Measurements from ENCODE around the gene GRB10.

GRB10 gene

DNA sequence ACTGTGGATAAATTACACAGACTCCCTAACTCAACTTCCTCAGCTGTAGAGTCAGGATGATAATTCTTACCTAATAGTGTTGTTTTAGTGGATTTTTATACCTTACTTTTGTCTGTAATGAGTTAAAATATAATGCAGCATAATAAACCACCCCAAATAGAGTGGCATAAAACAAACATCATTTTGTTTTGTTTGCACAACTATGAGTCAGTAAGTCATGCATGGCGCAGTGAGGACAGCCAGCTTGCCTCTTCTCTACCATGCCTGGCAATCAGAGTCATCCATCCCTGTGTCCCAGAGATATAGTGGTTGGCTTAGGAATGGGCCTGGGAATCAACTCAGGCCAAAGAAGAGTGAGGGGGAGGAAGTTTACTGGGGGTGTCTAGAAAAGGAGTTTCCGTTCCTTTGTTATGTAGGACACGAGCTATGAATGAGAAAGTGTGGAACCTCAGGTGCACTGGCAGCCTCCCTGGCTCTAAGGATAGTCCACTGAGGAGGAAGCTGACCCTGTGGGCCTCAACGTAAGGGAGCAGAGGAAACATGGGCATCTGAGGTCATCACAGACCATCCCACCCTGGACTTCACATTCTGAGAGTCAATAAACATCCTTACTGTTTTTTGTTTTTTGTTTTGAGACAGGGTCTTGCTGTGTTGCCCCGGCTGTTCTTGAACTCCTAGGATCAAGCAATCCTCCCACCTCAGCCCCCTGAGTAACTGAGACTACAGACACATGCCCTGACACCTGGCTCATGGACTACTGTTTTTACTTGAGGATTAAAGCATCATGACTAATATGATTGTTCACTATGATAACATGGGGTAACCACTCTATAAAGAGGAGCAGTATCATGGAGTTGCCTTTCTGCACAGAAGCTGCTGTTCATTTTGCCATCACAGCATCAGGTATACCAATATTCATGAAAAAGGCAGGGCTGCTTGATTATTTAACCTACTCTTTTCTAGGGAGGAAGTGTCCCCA is 21.0 kb upstream of the GRB10 start:
- no peak for DNase-seq

- no peak for DNase-seq
Measured at GRCh38 chr7:50801907-50802306, 19.2 kb upstream of the GRB10 start.

GRCh38 chr7:50799873-50800272 is 17.2 kb upstream of the GRB10 start:
- no peak for DNase-seq

GRCh38 chr7:50798126-50798525 is 15.4 kb upstream of the GRB10 start:
- no peak for DNase-seq

DNA sequence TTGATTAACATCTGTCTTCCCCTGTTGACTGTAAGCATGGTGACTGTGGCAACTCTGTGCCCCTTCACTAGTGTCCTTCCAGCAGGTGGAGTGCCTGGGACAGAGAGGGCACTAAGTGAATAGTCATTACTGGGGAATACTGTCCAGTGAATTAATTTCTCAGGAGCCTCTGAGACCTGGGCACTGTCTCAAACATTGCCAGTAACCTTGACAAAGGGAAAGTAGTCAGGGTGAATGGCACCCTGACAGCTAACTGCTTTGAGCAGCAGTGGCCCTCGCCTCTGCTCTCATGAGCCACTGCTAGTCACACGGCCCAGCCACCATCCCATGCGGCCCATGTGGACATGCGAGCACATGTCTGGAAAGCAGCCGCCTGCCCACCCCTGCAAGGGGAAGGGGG is 13.1 kb upstream of the GRB10 start:
- no peak for DNase-seq

GRCh38 chr7:50795253-50795652 is 12.6 kb upstream of the GRB10 start:
- no peak for DNase-seq

DNA sequence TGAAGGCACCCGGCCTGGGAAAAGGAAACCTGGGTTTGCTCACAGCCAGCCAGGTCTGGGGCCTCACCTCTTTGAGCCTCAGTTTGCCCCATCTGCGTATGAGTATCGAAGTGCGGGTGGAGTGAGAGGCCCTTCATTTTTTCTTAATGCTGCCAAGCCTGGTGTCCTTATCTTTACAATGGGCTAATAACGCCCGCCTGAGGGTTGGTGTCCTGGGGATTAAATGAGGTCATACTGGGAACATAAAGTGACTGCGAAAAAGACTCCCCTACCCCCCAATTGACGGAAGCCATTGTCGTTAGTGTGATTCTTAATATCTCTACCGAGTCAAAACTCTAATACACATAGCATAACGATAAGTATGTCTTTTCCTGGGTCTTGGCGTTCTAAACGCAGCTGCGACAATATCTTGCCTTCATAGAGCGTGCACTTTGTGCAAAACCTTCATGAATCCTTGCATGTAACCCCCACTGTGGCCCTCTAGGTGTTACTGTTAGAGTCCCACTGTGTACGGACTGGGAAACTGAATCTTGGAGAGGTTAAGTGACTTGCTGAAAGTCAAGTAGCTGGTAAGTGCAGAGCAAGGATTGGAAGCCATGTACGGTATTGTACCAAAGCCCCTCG is 11.4 kb upstream of the GRB10 start:
- DNase-seq, result no peak

DNA sequence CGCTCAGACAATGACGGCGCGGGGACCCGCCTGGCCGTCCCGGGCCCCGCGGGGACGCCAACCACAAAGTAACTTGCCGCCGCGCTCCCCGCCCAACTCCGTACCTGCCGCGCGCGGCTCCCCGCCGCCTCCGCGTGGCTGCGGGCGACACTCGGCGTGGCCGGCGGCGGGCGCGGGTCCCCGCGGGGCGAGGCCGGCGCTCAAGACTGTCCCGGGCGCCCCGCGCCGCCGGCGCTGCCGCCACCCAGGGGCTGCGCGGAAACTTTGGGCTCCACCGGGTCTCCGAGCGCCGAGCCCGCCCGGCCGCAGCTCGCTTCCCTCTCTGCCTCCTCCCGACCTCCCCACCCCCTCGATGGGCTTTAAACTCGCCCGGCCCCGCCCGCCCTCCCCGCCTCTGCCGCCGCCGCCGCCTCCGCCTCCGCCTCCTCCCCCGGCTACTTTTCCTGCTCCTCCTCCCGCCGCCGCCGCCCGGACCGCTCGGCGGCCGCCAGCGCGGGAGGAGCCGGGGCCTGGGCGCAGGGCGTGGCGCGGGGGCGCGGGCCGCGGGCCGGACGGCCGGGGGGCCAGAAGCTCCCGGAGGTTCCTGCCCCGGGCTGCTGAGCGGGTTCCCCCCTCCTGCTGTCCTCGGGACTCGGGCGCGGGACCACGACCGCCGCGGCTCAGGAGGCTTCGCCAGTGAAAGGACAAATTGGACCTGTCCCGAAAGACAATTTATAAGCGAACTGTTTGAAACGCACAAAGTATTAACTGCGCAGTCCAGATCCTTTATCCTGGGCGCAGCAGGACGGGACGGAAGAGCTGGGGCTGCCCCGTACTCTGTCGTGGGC is 10.6 kb upstream of the GRB10 start:
- no peak for DNase-seq

GRCh38 chr7:50792342-50793119 is 9.8 kb upstream of the GRB10 start:
- peak; percentile 34 for DNase-seq

GRCh38 chr7:50791938-50792341 is 9.2 kb upstream of the GRB10 start:
- no peak for DNase-seq

DNA sequence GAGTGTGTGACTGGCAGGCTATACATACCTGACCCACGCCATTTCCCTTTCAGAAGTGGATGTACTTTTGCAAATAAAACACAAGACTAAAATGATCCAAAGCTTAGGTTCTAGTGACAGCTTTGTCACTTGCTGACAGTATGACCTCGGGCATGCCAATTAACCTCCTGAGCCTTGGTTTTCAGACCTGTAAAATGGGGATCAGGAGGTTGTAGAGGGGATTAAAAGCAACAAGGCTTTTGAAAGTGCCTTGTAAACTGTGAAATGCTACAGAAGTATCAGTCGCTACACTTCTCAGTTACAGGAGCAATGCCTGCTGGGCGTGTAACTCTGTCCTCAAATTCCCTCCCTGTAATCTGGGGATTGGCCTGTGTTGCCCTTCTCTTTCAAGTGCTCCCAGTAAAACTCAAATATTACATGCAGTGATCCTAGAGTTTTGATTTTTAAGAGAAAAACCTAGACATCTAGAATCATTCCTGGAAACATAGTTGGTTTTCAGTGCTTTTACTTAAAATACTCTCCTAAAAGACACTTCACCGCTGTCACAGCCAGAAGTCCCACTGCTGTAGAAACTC is 8.8 kb upstream of the GRB10 start:
- no peak for DNase-seq

DNA sequence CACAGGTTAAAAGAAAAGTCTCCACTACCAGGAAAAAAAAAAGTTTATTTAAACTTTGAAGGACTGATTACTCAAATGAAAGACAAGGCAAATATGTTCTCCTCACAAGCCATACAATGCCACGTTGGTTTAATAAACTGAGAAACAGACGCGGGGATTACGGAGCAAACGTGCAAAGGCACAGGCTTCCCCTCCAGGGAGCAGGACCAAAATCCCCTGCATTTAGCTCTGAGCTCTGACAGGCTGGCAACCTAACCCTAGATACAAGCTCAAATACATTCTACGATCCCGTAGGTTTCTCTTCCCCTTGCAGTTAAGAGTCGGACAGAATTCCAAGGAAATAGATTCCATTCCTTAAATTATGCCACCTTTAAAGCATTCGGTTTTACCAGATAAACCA is 7.7 kb upstream of the GRB10 start:
- no peak for DNase-seq

DNA sequence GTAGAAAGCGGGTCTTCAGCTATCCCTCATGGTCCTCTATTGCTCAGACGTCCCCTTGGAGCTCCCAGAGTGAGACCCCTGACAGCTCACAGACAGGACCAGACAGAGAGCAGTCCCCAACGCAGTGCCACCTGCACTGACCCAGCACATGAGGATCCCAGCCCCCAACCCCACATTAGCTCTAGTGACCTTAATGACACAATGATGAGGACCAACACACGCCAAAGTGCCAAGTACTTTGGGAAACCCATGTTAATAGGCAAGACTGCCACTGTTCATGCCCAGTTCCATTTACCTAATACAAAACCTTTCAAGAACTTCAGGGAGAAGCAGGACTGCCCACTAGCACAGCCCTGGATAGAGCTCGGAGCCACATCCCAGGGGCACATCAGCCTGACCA is 5.7 kb upstream of the GRB10 start:
- DNase-seq, result no peak

GRCh38 chr7:50787825-50788224 is 5.1 kb upstream of the GRB10 start:
- no peak for DNase-seq

DNA sequence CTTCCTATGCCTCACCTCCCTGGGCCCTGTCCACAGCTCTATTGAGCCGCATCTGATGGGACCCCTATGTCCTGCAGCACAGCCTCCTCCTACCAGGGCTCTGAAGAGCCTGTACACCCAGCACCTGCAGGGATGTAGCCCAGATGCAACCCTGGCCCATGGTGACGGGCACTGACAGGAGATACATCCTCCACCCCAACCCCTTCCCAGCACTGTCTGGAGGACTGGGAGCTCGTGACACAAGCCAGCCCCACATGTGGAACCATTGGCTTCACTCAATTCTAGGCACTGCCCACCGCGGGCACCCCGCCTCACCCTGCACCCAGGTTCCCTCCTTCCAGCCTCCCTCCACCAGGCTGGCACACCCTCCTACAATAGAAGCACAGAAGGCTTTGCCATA is 2.6 kb upstream of the GRB10 start:
- no peak for DNase-seq

- DNase-seq, result no peak
Measured at GRCh38 chr7:50783801-50784507, 1.3 kb upstream of the GRB10 start.

DNA sequence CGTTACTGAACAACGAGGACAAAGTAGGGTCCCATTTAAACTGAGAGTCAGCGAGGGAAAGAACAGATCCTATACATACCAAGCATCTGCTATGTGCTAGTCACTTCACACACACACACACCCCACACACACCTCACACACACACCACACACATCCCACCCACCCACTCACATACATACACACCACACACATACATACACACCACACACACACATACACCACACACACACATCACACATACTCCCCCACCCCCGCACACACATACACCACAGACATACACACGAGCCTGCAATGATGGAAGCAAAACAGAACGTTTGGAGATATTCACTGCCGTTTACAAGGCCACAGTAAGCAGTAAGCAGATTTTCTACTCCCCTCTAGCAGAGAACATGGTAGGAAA is 607 bp upstream of the GRB10 start:
- no peak for DNase-seq

- DNase-seq, result no peak
Measured at GRCh38 chr7:50781381-50782293, 1.1 kb downstream of the GRB10 start.

GRCh38 chr7:50780436-50780835 is 2.3 kb downstream of the GRB10 start:
- no peak for DNase-seq

GRCh38 chr7:50779427-50779826 is 3.3 kb downstream of the GRB10 start:
- no peak for DNase-seq

- no peak for DNase-seq
Measured at GRCh38 chr7:50778189-50778588, 4.5 kb downstream of the GRB10 start.

Measured in NCI-H2107 (cell line).